ENCODE measurements around the gene TPST1.

- TF ChIP-seq SUZ12 (IDR thresholded peaks at IDR 0.05; ENCODE audit: extremely low read depth, insufficient read depth, insufficient read length) (no peak), ZNF274 (IDR thresholded peaks at IDR 0.05; ENCODE audit: low read depth, low read length) (no peak)
These were observed 90.9 kb downstream of the TPST1 start for GRCh38 chr7:66296001-66296521.
